Adrenal gland (tissue), 12 donors: ENCODE measurements around the gene BLOC1S3. TPM values are rescaled to one million over a fixed set of nuclear protein-coding genes. Genes with fewer than 3 reads are reported as not detected.

Experiments
- DNase-seq, 7 donors: peaks; one replicate each; pipeline ENCODE4 v3.0.0-alpha.2; 2019 to 2020
- H3K27ac ChIP-seq, 5 donors: fragments of 200-600 bp; sonication (generic) in 4 of 5; 1 replicate in 3 of 5; 2 replicates in 2 of 5; pipeline versions ENCODE4 v1.5.1 to v1.8.0; 2016 to 2020; ENCODE audit warnings: mild to moderate bottlenecking in 1 of 5
- H3K27me3 ChIP-seq: fragments of 200-600 bp; 2 replicates; pipeline ENCODE4 v1.8.0; 2021
- H3K36me3 ChIP-seq, 2 donors: fragments of 200-600 bp; replicated peaks in 1 of 2; 1 replicate in 1 of 2; 2 replicates in 1 of 2; pipeline versions ENCODE4 v1.5.1 to v1.8.0; 2018 to 2022
- H3K4me1 ChIP-seq, 2 donors: fragments of 200-600 bp; replicated peaks in 1 of 2; 1 replicate in 1 of 2; 2 replicates in 1 of 2; pipeline versions ENCODE4 v1.5.1 to v1.8.0; 2018 to 2021
- H3K4me3 ChIP-seq, 4 donors: fragments of 200-600 bp; sonication (generic) in 3 of 4; one replicate each; pipeline ENCODE4 v1.5.1; 2016 to 2018
- H3K9me3 ChIP-seq, 3 donors: fragments of 200-600 bp; sonication (generic) in 1 of 3; replicated peaks in 1 of 3; 1 replicate in 2 of 3; 2 replicates in 1 of 3; pipeline versions ENCODE4 v1.5.1 to v1.8.0; 2016 to 2021
- CTCF ChIP-seq, 6 experiments: fragments of 450-650 bp in 4 of 6; fragments of 200-600 bp in 2 of 6; sonication (generic) in 1 of 6; IDR thresholded peaks; 1 replicate in 5 of 6; 2 replicates in 1 of 6; pipeline versions ENCODE4 v1.5.1 to v1.8.0; 2016 to 2021; ENCODE audit warnings: antibody characterized with exemption in 6 of 6, mild to moderate bottlenecking in 2 of 6, moderate library complexity in 1 of 6
- POLR2A ChIP-seq, 2 donors: fragments of 450-650 bp; IDR thresholded peaks; one replicate each; pipeline ENCODE4 v1.6.1; 2017; ENCODE audit warnings: antibody characterized with exemption in 2 of 2, mild to moderate bottlenecking in 2 of 2, moderate library complexity in 1 of 2
- WGBS, 4 donors: extraction: QIAGEN DNeasy Blood & Tissue Kit in 2 of 4; methylation state at CpG; one replicate each; pipeline versions ENCODE4 v1.1.5 to v1.1.7; 2013 to 2017; 5-methylcytosine and 5-hydroxymethylcytosine counted together
- intact Hi-C, 2 donors: fragments of 100-400 bp; cut with DNase I; formaldehyde crosslinking; loops; one replicate each; pipeline versions ENCODE4 v1.14.1 to v1.15.0; 2022 to 2023
- polyA plus RNA-seq, 3 donors: library from polyadenylated mRNA; stranded (reverse); fragments of 200-250 nt in 2 of 3; fragments of 350-450 nt in 1 of 3; fragmentation: Illumina TruSeq in 1 of 3; extraction: RNeasy Lipid Tissue Mini Kit (QIAGEN cat#74804) in 1 of 3; gene quantifications; one replicate each; pipeline ENCODE4 v1.2.3, GENCODE V29; 2013 to 2014
- total RNA-seq, 9 donors: library from RNA; depleted of rRNA in 4 of 9; stranded (reverse); fragments of >200 nt in 4 of 9; fragments of 120-200 nt in 1 of 9; fragmentation: NEBNext Ultra II Directional in 1 of 9; extraction: Animal tissue kit (Norgen Biotek cat#: 25700) in 1 of 9; gene quantifications; one replicate each; pipeline versions ENCODE4 v1.1.0 to v1.2.4, GENCODE V29; 2013 to 2023
- donor health status: healthy with polysubstance abuse.
- donor health status: Bipolar disorder and iron deficiency.
- donor health status: DM: yes; HTN: yes; CAD: no.
- donor health status: DM: no; HTN: no; CAD: no.
- donor health status: DM: no; HTN: no; CAD: no.
- donor health status: DM: yes; HTN: yes; CAD: no.

The BLOC1S3 gene
- total and polyA plus RNA-seq, 12 donors = 2.8 to 25.5 (median 16.9) TPM

DNA sequence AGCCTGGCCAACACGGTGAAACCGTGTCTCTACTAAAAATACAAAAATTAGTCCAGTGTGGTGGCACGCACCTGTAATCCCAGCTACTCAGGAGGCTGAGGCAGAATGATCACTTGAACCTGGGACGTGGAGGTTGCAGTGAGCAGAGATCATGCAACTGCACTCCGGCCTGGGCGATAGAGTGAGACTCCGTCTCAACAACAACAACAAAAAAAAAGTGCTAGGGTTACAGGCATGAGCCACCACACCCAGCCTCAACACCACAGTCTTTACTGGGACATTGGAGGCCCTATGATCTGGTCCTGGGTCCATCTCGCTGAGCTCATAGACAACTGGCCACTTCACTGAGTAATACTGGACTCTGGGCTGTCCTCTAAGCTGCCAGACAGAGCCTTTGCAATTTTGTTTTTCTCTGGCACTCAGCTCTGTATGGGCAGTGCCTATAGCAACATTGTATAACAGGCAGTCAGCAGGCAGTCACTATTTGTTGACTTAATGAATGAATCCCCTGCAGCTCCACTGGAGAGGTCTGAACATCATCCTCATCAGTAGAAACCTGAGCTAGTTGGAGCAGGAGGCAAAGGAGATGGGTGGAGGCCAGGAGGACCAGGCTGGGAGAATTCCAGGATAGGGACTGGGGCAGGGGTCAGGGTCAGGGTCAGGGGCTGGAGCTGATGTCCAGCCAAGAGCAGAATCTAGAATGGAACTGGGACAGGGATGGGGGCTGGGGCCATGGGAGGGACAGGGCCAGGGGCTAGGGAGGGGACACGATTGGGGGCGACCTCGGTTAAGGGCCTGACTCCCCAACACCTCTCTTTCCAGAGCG, 8.1 kb downstream of the BLOC1S3 start:
- no peak overlapping the region for H3K27ac ChIP-seq
- DNase-seq = no peak
- no peaks in the 10 kb centered on the region for H3K9me3 ChIP-seq
- WGBS, 4 donors = 86 to 88% (median 88%) methylated on average over 9 to 12 of the region's 12 CpGs
- no peaks in the 10 kb centered on the region for H3K27me3 ChIP-seq
- no peak overlapping the region for H3K4me3 ChIP-seq
- H3K4me1 ChIP-seq = no peaks in the 10 kb centered on the region
- no peak for TF ChIP-seq POLR2A (IDR thresholded peaks at IDR 0.05)
- TF ChIP-seq CTCF (IDR thresholded peaks at IDR 0.05) = no peak
- H3K36me3 ChIP-seq = no peaks in the 10 kb centered on the region
- intact Hi-C loops = no loop called here

DNA sequence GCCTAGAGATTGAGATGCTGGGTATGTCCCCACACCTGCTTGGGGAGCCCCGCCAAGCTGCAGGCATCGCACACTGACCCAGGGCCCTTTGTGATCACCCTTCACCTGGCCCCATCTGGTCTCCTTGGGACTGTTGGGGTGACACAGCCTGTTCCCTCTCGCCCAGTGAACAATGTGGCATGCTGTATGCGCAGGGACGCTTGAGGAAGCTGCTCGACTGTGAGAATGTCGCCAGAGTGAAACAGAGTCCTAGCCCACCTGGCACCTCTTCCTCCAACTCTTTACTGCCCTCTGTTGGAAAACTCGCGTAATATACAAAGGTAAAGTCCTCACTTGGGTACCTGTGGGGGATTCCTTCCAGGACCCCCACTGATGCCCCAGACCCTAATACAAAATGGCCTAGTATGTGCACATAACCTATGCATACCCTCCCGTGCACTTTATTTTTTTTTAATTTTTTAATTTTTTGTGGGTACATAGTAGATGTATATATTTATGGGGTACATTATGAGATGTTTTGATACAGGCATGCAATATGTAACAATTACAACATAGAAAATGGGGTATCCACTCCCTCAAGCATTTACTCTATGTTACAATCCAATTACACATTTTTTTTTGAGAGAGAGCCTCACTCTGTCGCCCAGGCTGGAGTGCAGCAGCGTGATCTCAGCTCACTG, 9.0 kb downstream of the BLOC1S3 start:
- intact Hi-C loops = no loop called here
- no peaks in the 10 kb centered on the region for H3K9me3 ChIP-seq
- no peaks in the 10 kb centered on the region for H3K4me1 ChIP-seq
- WGBS, 4 donors = 39 to 57% (median 50%) methylated on average over 6 to 12 of the region's 12 CpGs
- no peak overlapping the region for H3K4me3 ChIP-seq
- TF ChIP-seq POLR2A (IDR thresholded peaks at IDR 0.05) (no peak), CTCF (IDR thresholded peaks at IDR 0.05) (peak; percentile 14 to 53 (median 38))
- DNase-seq = no peak
- no peaks in the 10 kb centered on the region for H3K36me3 ChIP-seq
- no peak overlapping the region for H3K27ac ChIP-seq
- H3K27me3 ChIP-seq = no peaks in the 10 kb centered on the region

- Histone ChIP-seq H3K4me1 (no peaks in the 10 kb centered on the region), H3K4me3 (no peak overlapping the region), H3K9me3 (no peaks in the 10 kb centered on the region), H3K27me3 (no peaks in the 10 kb centered on the region), H3K27ac (no peak overlapping the region), H3K36me3 (no peaks in the 10 kb centered on the region)
- 90 to 96% (median 95%) methylated on average over 1 of the region's 1 CpG for WGBS, 4 donors
- no peak for TF ChIP-seq CTCF (IDR thresholded peaks at IDR 0.05)
- no peak for TF ChIP-seq POLR2A (IDR thresholded peaks at IDR 0.05)
- intact Hi-C loops = no loop called here
- DNase-seq = no peak
These were observed 11.4 kb downstream of the BLOC1S3 start for GRCh38 chr19:45189971-45190370.

GRCh38 chr19:45191375-45191774, 12.8 kb downstream of the BLOC1S3 start:
- H3K4me3 ChIP-seq = no peak overlapping the region

More at GRCh38 chr19:45191375-45191774, 12.8 kb downstream of the BLOC1S3 start:
- no peaks in the 10 kb centered on the region for H3K27me3 ChIP-seq
- DNase-seq = no peak
- intact Hi-C loops = no loop called here
- H3K9me3 ChIP-seq = no peaks in the 10 kb centered on the region
- no peaks in the 10 kb centered on the region for H3K4me1 ChIP-seq
- 90 to 95% (median 95%) methylated on average over 4 of the region's 4 CpGs for WGBS, 4 donors
- TF ChIP-seq POLR2A (IDR thresholded peaks at IDR 0.05) (no peak), CTCF (IDR thresholded peaks at IDR 0.05) (no peak)
- H3K36me3 ChIP-seq = no peaks in the 10 kb centered on the region
- H3K27ac ChIP-seq = no peak overlapping the region
